WTC11 (cell line): ENCODE data around the gene NEK11.

Source experiments
- ESRRA ChIP-seq: sonication (generic); formaldehyde crosslinking; IDR thresholded peaks from 2 replicates; pipeline ENCODE4 v1.8.1; 2022; ENCODE audit warnings: mild to moderate bottlenecking, missing genetic modification reagents, borderline replicate concordance
- JUN ChIP-seq: sonication (generic); formaldehyde crosslinking; IDR thresholded peaks from 2 replicates; pipeline ENCODE4 v1.8.0; 2023; ENCODE audit warnings: mild to moderate bottlenecking, missing genetic modification reagents
- NR2C2 ChIP-seq: sonication (generic); formaldehyde crosslinking; IDR thresholded peaks from 2 replicates; pipeline ENCODE4 v1.8.0; 2022; ENCODE audit warnings: mild to moderate bottlenecking, missing genetic modification reagents
- TF ChIP-seq, protein P1 (sequence below): fragments of 200-600 bp; IDR thresholded peaks from 2 replicates; pipeline ENCODE4 v1.8.0; 2022; ENCODE audit warnings: antibody characterized with exemption
- TF ChIP-seq, protein P2 (sequence below): sonication (generic); formaldehyde crosslinking; IDR thresholded peaks from 2 replicates; pipeline ENCODE4 v1.8.0; 2022; ENCODE audit warnings: mild to moderate bottlenecking, missing genetic modification reagents
- TF ChIP-seq, protein P3 (sequence below): sonication (generic); formaldehyde crosslinking; IDR thresholded peaks from 2 replicates; pipeline ENCODE4 v1.8.0; 2023; ENCODE audit warnings: missing genetic modification reagents
- TF ChIP-seq, protein P4 (sequence below): sonication (generic); formaldehyde crosslinking; IDR thresholded peaks from 2 replicates; pipeline ENCODE4 v1.8.1; 2022; ENCODE audit warnings: mild to moderate bottlenecking, moderate library complexity, missing genetic modification reagents
- TF ChIP-seq, protein P5 (sequence below): sonication (generic); formaldehyde crosslinking; IDR thresholded peaks from 2 replicates; pipeline ENCODE4 v1.8.0; 2022; ENCODE audit warnings: mild to moderate bottlenecking, missing genetic modification reagents
- TF ChIP-seq, protein P6 (sequence below): sonication (generic); formaldehyde crosslinking; IDR thresholded peaks from 2 replicates; pipeline ENCODE4 v1.8.1; 2023; ENCODE audit warnings: mild to moderate bottlenecking, missing genetic modification reagents
- TF ChIP-seq, protein P7 (sequence below): sonication (generic); formaldehyde crosslinking; IDR thresholded peaks from 2 replicates; pipeline ENCODE4 v1.8.1; 2022; ENCODE audit warnings: mild to moderate bottlenecking, missing genetic modification reagents, moderate library complexity, borderline replicate concordance

DNA sequence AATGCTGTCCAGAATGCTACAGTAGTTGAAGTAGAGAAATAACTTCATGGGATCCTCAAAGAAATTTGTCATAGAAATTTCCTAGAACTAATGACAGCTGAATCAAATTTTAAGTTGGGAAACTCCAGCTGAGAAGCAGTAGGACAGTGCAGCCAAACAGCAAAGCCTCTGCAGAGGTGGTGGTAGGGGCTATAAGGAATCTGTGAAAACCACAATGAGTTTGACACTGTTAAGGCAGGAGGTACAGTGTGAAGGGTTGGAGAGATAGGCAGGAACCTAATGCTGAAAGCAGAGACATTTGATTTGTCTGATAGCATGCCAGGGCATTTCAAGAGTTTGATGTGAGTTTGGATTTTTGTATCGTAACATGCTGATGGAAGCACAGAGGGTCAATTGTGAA lies 22.1 kb upstream of the NEK11 start:
- TF ChIP-seq, protein P1, sequence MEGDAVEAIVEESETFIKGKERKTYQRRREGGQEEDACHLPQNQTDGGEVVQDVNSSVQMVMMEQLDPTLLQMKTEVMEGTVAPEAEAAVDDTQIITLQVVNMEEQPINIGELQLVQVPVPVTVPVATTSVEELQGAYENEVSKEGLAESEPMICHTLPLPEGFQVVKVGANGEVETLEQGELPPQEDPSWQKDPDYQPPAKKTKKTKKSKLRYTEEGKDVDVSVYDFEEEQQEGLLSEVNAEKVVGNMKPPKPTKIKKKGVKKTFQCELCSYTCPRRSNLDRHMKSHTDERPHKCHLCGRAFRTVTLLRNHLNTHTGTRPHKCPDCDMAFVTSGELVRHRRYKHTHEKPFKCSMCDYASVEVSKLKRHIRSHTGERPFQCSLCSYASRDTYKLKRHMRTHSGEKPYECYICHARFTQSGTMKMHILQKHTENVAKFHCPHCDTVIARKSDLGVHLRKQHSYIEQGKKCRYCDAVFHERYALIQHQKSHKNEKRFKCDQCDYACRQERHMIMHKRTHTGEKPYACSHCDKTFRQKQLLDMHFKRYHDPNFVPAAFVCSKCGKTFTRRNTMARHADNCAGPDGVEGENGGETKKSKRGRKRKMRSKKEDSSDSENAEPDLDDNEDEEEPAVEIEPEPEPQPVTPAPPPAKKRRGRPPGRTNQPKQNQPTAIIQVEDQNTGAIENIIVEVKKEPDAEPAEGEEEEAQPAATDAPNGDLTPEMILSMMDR, result no peak
- TF ChIP-seq NR2C2 (CRISPR knock-in tag), result no peak
- TF ChIP-seq, protein P2, sequence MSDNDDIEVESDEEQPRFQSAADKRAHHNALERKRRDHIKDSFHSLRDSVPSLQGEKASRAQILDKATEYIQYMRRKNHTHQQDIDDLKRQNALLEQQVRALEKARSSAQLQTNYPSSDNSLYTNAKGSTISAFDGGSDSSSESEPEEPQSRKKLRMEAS (CRISPR knock-in tag), result no peak
- no peak for TF ChIP-seq JUN
- TF ChIP-seq, protein P3, sequence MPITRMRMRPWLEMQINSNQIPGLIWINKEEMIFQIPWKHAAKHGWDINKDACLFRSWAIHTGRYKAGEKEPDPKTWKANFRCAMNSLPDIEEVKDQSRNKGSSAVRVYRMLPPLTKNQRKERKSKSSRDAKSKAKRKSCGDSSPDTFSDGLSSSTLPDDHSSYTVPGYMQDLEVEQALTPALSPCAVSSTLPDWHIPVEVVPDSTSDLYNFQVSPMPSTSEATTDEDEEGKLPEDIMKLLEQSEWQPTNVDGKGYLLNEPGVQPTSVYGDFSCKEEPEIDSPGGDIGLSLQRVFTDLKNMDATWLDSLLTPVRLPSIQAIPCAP (CRISPR knock-in tag), result no peak
- TF ChIP-seq, protein P4, sequence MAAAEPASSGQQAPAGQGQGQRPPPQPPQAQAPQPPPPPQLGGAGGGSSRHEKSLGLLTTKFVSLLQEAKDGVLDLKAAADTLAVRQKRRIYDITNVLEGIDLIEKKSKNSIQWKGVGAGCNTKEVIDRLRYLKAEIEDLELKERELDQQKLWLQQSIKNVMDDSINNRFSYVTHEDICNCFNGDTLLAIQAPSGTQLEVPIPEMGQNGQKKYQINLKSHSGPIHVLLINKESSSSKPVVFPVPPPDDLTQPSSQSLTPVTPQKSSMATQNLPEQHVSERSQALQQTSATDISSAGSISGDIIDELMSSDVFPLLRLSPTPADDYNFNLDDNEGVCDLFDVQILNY (CRISPR knock-in tag), result no peak
- TF ChIP-seq, protein P5, sequence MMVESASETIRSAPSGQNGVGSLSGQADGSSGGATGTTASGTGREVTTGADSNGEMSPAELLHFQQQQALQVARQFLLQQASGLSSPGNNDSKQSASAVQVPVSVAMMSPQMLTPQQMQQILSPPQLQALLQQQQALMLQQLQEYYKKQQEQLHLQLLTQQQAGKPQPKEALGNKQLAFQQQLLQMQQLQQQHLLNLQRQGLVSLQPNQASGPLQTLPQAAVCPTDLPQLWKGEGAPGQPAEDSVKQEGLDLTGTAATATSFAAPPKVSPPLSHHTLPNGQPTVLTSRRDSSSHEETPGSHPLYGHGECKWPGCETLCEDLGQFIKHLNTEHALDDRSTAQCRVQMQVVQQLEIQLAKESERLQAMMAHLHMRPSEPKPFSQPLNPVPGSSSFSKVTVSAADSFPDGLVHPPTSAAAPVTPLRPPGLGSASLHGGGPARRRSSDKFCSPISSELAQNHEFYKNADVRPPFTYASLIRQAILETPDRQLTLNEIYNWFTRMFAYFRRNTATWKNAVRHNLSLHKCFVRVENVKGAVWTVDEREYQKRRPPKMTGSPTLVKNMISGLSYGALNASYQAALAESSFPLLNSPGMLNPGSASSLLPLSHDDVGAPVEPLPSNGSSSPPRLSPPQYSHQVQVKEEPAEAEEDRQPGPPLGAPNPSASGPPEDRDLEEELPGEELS (CRISPR knock-in tag), result no peak
- TF ChIP-seq ESRRA, result no peak
- TF ChIP-seq, protein P6, sequence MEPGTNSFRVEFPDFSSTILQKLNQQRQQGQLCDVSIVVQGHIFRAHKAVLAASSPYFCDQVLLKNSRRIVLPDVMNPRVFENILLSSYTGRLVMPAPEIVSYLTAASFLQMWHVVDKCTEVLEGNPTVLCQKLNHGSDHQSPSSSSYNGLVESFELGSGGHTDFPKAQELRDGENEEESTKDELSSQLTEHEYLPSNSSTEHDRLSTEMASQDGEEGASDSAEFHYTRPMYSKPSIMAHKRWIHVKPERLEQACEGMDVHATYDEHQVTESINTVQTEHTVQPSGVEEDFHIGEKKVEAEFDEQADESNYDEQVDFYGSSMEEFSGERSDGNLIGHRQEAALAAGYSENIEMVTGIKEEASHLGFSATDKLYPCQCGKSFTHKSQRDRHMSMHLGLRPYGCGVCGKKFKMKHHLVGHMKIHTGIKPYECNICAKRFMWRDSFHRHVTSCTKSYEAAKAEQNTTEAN (CRISPR knock-in tag), result no peak
- TF ChIP-seq, protein P7, sequence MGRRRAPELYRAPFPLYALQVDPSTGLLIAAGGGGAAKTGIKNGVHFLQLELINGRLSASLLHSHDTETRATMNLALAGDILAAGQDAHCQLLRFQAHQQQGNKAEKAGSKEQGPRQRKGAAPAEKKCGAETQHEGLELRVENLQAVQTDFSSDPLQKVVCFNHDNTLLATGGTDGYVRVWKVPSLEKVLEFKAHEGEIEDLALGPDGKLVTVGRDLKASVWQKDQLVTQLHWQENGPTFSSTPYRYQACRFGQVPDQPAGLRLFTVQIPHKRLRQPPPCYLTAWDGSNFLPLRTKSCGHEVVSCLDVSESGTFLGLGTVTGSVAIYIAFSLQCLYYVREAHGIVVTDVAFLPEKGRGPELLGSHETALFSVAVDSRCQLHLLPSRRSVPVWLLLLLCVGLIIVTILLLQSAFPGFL (CRISPR knock-in tag), result no peak
